GM06990 (cell line): ENCODE results near the gene SUGP1.

Source experiments
- DNase-seq: peaks from one replicate; pipeline ENCODE4 v3.0.0-alpha.2; 2011; ENCODE audit not compliant: insufficient read length; ENCODE audit errors: extremely low read depth
- H3K27me3 ChIP-seq: replicated peaks from 2 replicates; pipeline ENCODE4 v1.6.0; 2011; ENCODE audit warnings: low read length; ENCODE audit not compliant: control insufficient read depth, insufficient read depth
- H3K36me3 ChIP-seq: 2 replicates; pipeline ENCODE4 v1.5.1; 2011; ENCODE audit warnings: low read length; ENCODE audit not compliant: control insufficient read depth, insufficient read depth
- H3K4me3 ChIP-seq: replicated peaks from 2 replicates; pipeline ENCODE4 v1.5.1; 2011; ENCODE audit warnings: low read depth, mild to moderate bottlenecking, control low read depth, low read length
- CTCF ChIP-seq: IDR thresholded peaks from 2 replicates; pipeline ENCODE4 v1.5.1; 2011; ENCODE audit warnings: low read length, control low read depth, mild to moderate bottlenecking, inconsistent platforms; ENCODE audit not compliant: insufficient read depth, poor library complexity, severe bottlenecking

SUGP1 gene

GRCh38 chr19:19271828-19272599, 48.3 kb downstream of the SUGP1 start:
- peaks cover 5% of the 10 kb centered on the region for H3K36me3 ChIP-seq
- no peak for TF ChIP-seq CTCF
- DNase-seq: no peak
- no peak overlapping the region for H3K4me3 ChIP-seq
- H3K27me3 ChIP-seq: no peaks in the 10 kb centered on the region

DNA sequence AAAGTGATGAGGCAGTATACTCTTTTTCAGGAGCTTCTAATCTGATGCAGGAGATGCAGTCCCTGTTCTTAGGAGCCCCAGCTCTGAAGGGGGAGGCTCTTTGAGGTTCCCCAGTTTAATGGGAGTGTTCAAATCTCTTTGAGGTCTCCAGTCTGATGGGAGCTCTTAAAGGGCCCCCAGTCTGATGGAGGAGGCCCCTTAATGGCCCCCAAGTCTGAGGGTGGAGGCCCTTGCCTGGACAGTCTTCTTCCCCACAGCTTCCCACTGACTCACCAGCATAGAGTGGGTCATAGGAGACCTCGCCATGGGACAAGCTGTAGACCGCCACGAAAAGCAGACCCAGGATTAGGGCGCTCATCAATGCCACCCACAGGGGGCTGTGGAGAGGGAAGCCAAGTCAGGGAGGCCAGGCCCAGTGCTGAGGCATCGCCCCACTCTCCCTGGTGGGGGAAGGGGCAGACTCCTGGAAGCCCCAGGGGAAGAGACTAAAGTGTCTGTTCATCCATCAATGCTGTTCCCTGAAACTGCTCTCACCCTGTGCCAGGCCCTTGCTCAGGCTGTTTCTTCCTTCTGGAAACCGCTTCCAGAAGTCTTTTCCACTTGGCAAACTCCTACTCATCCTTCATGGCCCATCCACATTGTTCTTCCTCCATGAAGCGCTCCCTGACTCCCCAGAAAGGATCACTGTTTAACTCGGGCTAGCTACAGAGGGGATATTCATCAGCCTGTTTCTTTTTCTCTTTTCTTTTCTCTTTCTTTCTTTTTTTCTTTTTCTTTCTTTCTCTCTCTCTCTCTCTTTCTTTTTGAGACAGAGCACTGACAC, 49.3 kb downstream of the SUGP1 start:
- Histone ChIP-seq H3K4me3 (no peak overlapping the region), H3K27me3 (no peaks in the 10 kb centered on the region), H3K36me3 (peaks cover 3% of the 10 kb centered on the region)
- no peak for TF ChIP-seq CTCF
- DNase-seq: no peak

DNA sequence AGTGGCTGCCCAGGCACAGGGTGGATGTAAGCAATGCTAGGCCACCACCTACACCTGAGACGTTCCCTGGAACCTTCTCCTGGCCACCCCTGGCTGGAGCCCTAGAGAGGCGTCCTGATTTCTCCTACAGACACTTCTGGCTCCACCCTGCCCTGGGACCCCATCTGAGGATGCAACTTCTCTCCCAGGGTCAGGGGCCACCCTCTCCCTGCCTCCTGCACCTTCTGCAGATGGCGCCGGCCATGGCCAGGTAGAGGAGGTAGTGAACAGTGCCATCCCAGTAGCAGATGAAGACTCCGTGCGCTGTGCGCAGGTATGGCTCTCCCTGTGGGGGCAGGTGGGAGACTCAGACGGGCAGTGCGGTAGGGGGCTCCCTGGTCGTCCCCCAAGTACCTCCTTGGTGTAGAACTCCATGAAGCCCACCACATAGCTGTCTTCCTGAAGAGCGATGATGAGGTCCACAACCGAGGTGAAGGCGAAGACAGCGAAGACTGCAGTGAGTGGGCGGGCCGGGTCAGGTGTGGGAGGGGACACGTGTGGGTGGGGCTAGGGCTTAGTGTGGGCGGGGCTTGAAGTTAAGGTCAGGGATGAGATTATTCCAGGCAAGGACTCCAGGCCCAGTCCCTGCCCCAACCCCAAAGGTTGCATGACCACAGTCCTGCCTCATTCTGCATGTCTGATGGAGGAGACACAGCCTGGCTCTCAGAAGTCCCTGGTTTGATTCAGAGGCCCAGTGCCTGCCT, 50.2 kb downstream of the SUGP1 start:
- TF ChIP-seq CTCF: no peak
- Histone ChIP-seq H3K27me3 (no peaks in the 10 kb centered on the region), H3K36me3 (peaks cover 1% of the 10 kb centered on the region), H3K4me3 (no peak overlapping the region)
- DNase-seq: no peak

- Histone ChIP-seq H3K4me3 (no peak overlapping the region), H3K36me3 (no peaks in the 10 kb centered on the region), H3K27me3 (no peaks in the 10 kb centered on the region)
- no peak for DNase-seq
- no peak for TF ChIP-seq CTCF
Observed at GRCh38 chr19:19268453-19269385, 51.6 kb downstream of the SUGP1 start.

DNA sequence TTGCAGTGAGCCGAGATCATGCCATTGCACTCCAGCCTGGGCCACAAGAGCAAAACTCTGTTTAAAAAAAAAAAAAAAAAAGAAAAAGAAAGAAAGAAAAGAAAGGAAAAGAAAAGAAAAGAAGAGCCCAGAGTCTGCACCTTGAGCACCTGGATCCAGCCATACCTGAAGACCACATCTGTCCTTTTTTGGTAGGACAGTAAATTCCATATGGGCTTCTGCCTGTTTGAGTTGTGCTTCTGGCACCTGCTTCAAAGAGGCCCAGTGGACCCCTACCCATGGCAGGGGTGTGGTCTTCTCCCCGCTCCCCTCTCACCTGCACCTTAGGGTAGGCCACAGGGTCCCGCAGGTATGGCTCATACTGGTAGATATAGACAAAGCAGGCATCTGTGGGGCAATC, 53.0 kb downstream of the SUGP1 start:
- no peak overlapping the region for H3K4me3 ChIP-seq
- no peak for DNase-seq
- H3K27me3 ChIP-seq: no peaks in the 10 kb centered on the region
- H3K36me3 ChIP-seq: no peaks in the 10 kb centered on the region
- TF ChIP-seq CTCF: no peak
